Measurements from ENCODE around the gene ASB1. TPM values are rescaled to one million over a fixed set of nuclear protein-coding genes. Genes with fewer than 3 reads are reported as not detected.

The ASB1 gene
- total and polyA plus RNA-seq, 9 of the 15 experiments (the other 6 are each of a cell fraction or from before 2014, with no cell fraction given) = 6.3 to 37.7 (median 23.9) TPM

- DNase-seq (ENCODE audit: extremely low read depth in 1 of 4, low spot score in 3 of 4) (no peak), FAIRE-seq (no peak), ATAC-seq (no peak)
- Histone ChIP-seq H3K9me1 (ENCODE audit: control insufficient read depth, insufficient read depth, low read length) (no peaks in the 10 kb centered on the region), H3K9ac (ENCODE audit: insufficient read depth in 1 of 2, low read depth in 2 of 2, low read length in 2 of 2) (no peak overlapping the region), H3K36me3 (ENCODE audit: control insufficient read depth, insufficient read depth, low read length) (no peaks in the 10 kb centered on the region), H3K9me3 (replicated peaks; ENCODE audit: control insufficient read depth, insufficient read depth, low read depth, low read length) (no peaks in the 10 kb centered on the region), H4K20me1 (replicated peaks; ENCODE audit: control insufficient read depth, insufficient read depth, low read length) (no peaks in the 10 kb centered on the region), H3K27me3 (ENCODE audit: control insufficient read depth in 2 of 2, insufficient read depth in 2 of 2, low read length in 2 of 2) (peaks cover 16 to 56% of the 10 kb centered on the region in 2 experiments; a peak in 4 of 5 replicates), H2AFZ (ENCODE audit: low read depth, low read length) (no peak overlapping the region), H3K79me2 (ENCODE audit: control insufficient read depth, insufficient read depth, low read length) (no peaks in the 10 kb centered on the region), H3K4me3 (no peak overlapping the region), H3K4me2 (ENCODE audit: insufficient read depth, low read length) (no peak overlapping the region), H3K27ac (ENCODE audit: extremely low read depth, low read depth, low read length) (no peak overlapping the region), H3K4me1 (replicated peaks in 1 of 2; ENCODE audit: control insufficient read depth in 2 of 2, insufficient read depth in 2 of 2, low read length in 2 of 2) (no peaks in the 10 kb centered on the region; a peak in 1 of 5 replicates)
- BruUV-seq (replicated peaks) = no TSS peak
- ChIA-PET POLR2A (no interaction called here), CTCF (ENCODE audit: low intra/inter-chr PET ratio) (no interaction called here)
- in situ Hi-C loops (cut with MboI) = no loop called here
- intact Hi-C loops (cut with micrococcal nuclease) = no loop called here
- 17% methylated on average over 16 of the region's 16 CpGs for WGBS (ENCODE audit: insufficient coverage, low coverage, missing lambda C conversion rate)
- no peak for TF ChIP-seq ZNF444 (CRISPR knock-in tag; IDR thresholded peaks at IDR 0.05)
- no peak for TF ChIP-seq NR1H2 (CRISPR knock-in tag; IDR thresholded peaks at IDR 0.05)
- TF ChIP-seq POLR2G (IDR thresholded peaks at IDR 0.05; ENCODE audit: low read depth, low read length) = no peak
- no peak for TF ChIP-seq CBFA2T3 (IDR thresholded peaks at IDR 0.05)
- no peak for TF ChIP-seq TCF7L2 (IDR thresholded peaks at IDR 0.05; ENCODE audit: low read depth, low read length)
- no peak for TF ChIP-seq ZNF76 (CRISPR knock-in tag; IDR thresholded peaks at IDR 0.05; ENCODE audit: borderline replicate concordance)
These were observed 67.8 kb downstream of the ASB1 start for GRCh38 chr2:238494573-238494961.

GRCh38 chr2:238495422-238495821 is 68.7 kb downstream of the ASB1 start:
- intact Hi-C loops (cut with micrococcal nuclease) = no loop called here
- Histone ChIP-seq H3K9me3 (replicated peaks; ENCODE audit: control insufficient read depth, insufficient read depth, low read depth, low read length) (no peaks in the 10 kb centered on the region), H2AFZ (ENCODE audit: low read depth, low read length) (no peak overlapping the region), H3K4me2 (ENCODE audit: insufficient read depth, low read length) (no peak overlapping the region), H4K20me1 (replicated peaks; ENCODE audit: control insufficient read depth, insufficient read depth, low read length) (no peaks in the 10 kb centered on the region), H3K36me3 (ENCODE audit: control insufficient read depth, insufficient read depth, low read length) (no peaks in the 10 kb centered on the region), H3K9ac (ENCODE audit: insufficient read depth in 1 of 2, low read depth in 2 of 2, low read length in 2 of 2) (no peak overlapping the region), H3K27ac (ENCODE audit: extremely low read depth, low read depth, low read length) (no peak overlapping the region), H3K4me3 (no peak overlapping the region), H3K4me1 (replicated peaks in 1 of 2; ENCODE audit: control insufficient read depth in 2 of 2, insufficient read depth in 2 of 2, low read length in 2 of 2) (no peaks in the 10 kb centered on the region; a peak in 1 of 5 replicates), H3K79me2 (ENCODE audit: control insufficient read depth, insufficient read depth, low read length) (no peaks in the 10 kb centered on the region), H3K9me1 (ENCODE audit: control insufficient read depth, insufficient read depth, low read length) (no peaks in the 10 kb centered on the region), H3K27me3 (ENCODE audit: control insufficient read depth in 2 of 2, insufficient read depth in 2 of 2, low read length in 2 of 2) (peaks cover 18 to 56% of the 10 kb centered on the region in 2 experiments; a peak in 4 of 5 replicates)
- no TSS peak for BruUV-seq (replicated peaks)
- FAIRE-seq = no peak
- no peak for DNase-seq (ENCODE audit: extremely low read depth in 1 of 4, low spot score in 3 of 4)
- ChIA-PET POLR2A (interaction anchor here (0.6 kb wide), 1 partner anchor 113 kb away, joined by 3 read pairs; no protein-coding TSS in a partner anchor), CTCF (ENCODE audit: low intra/inter-chr PET ratio) (no interaction called here)
- 1% methylated on average over 10 of the region's 10 CpGs for WGBS (ENCODE audit: insufficient coverage, low coverage, missing lambda C conversion rate)
- in situ Hi-C loops (cut with MboI) = no loop called here
- no peak for ATAC-seq
- TF ChIP-seq RB1 (IDR thresholded peaks at IDR 0.05; ENCODE audit: low read depth) (no peak), ZNF77 (CRISPR knock-in tag; IDR thresholded peaks at IDR 0.05) (no peak), ZKSCAN3 (CRISPR knock-in tag; IDR thresholded peaks at IDR 0.05) (no peak), ILK (tag; IDR thresholded peaks at IDR 0.05; ENCODE audit: borderline replicate concordance, low read depth) (no peak)
